Esophagus squamous epithelium (tissue), 5 donors: ENCODE measurements around the gene DLEC1. TPM values are rescaled to one million over a fixed set of nuclear protein-coding genes. Genes with fewer than 3 reads are reported as not detected.
"Not testable (repeated sequence)": the region's sequence is repeated elsewhere in the genome, so short reads cannot be mapped to it uniquely, and the experiment has no call there.

ENCODE experiments used
- DNase-seq: peaks from one replicate; lab custom pipeline; 2025; lab: John Stamatoyannopoulos, UW
- H3K27ac ChIP-seq, 4 donors: fragments of 200-600 bp; sonication (generic); one replicate each; pipeline ENCODE4 v1.5.1; 2016 to 2019; ENCODE audit warnings: mild to moderate bottlenecking in 1 of 4
- H3K27me3 ChIP-seq, 4 donors: fragments of 200-600 bp; sonication (generic); 1 replicate in 3 of 4; 2 replicates in 1 of 4; pipeline versions ENCODE4 v1.5.1 to v1.6.0; 2017 to 2021; ENCODE audit warnings: antibody characterized with exemption in 1 of 4
- H3K36me3 ChIP-seq, 3 donors: fragments of 200-600 bp; sonication (generic); one replicate each; pipeline ENCODE4 v1.5.1; 2016 to 2019
- H3K4me1 ChIP-seq, 3 donors: fragments of 200-600 bp; sonication (generic); one replicate each; pipeline ENCODE4 v1.5.1; 2017 to 2019
- H3K4me3 ChIP-seq, 4 donors: fragments of 200-600 bp; sonication (generic); 1 replicate in 3 of 4; 2 replicates in 1 of 4; pipeline ENCODE4 v1.5.1; 2016 to 2019; ENCODE audit warnings: mild to moderate bottlenecking in 2 of 4, moderate library complexity in 1 of 4
- H3K9me3 ChIP-seq, 3 donors: fragments of 200-600 bp; sonication (generic); one replicate each; pipeline ENCODE4 v1.5.1; 2016 to 2019
- CTCF ChIP-seq, 6 experiments: fragments of 450-650 bp in 4 of 6; fragments of 200-600 bp in 2 of 6; sonication (generic) in 2 of 6; IDR thresholded peaks; one replicate each; pipeline ENCODE4 v1.5.1; 2016 to 2019; ENCODE audit warnings: antibody characterized with exemption in 6 of 6, mild to moderate bottlenecking in 4 of 6, moderate library complexity in 4 of 6
- POLR2A ChIP-seq, 4 donors: fragments of 450-650 bp; IDR thresholded peaks; one replicate each; pipeline ENCODE4 v1.6.1; 2017; ENCODE audit warnings: antibody characterized with exemption in 4 of 4, mild to moderate bottlenecking in 4 of 4, moderate library complexity in 3 of 4
- WGBS, 2 donors: methylation state at CpG; one replicate each; pipeline ENCODE4 v1.1.5; 2018; 5-methylcytosine and 5-hydroxymethylcytosine counted together
- intact Hi-C: fragments of 100-400 bp; cut with DNase I; formaldehyde crosslinking; loops from one replicate; pipeline ENCODE4 v1.15.0; 2022
- total RNA-seq, 4 donors: library from RNA; depleted of rRNA; stranded (reverse); fragments of >200 nt; gene quantifications; one replicate each; pipeline ENCODE4 v1.1.0, GENCODE V29; 2016
- donor health status: DM: yes; HTN: yes; CAD: no.

The DLEC1 gene
- total RNA-seq, 4 donors from 2014 or later: 0.19 TPM; not detected in 3

- H3K36me3 ChIP-seq: no peaks in the 10 kb centered on the region
- no peak overlapping the region for H3K4me3 ChIP-seq
- peaks cover 0 to 3% (median 0%) of the 10 kb centered on the region in 3 donors for H3K4me1 ChIP-seq
- H3K27ac ChIP-seq: no peak overlapping the region
- intact Hi-C loops: no loop called here
- TF ChIP-seq CTCF (IDR thresholded peaks at IDR 0.05) (no peak), POLR2A (IDR thresholded peaks at IDR 0.05) (no peak)
- no peak for DNase-seq
- no peaks in the 10 kb centered on the region for H3K9me3 ChIP-seq
- no peaks in the 10 kb centered on the region for H3K27me3 ChIP-seq
- WGBS, 2 donors: 56 to 73% methylated on average over 2 to 3 of the region's 3 CpGs
Measured at GRCh38 chr3:38054499-38055001, 15.5 kb downstream of the DLEC1 start.

GRCh38 chr3:38059148-38059547 lies 20.1 kb downstream of the DLEC1 start:
- Histone ChIP-seq H3K9me3 (no peaks in the 10 kb centered on the region), H3K4me3 (no peak overlapping the region), H3K36me3 (no peaks in the 10 kb centered on the region), H3K27ac (no peak overlapping the region), H3K4me1 (peaks cover 0 to 4% (median 0%) of the 10 kb centered on the region in 3 donors), H3K27me3 (no peaks in the 10 kb centered on the region)
- no peak for DNase-seq
- TF ChIP-seq POLR2A (IDR thresholded peaks at IDR 0.05) (no peak), CTCF (IDR thresholded peaks at IDR 0.05) (no peak)
- 100% methylated on average over 1 of the region's 2 CpGs; no CpG with 5 or more reads in 1 of the 2 donors for WGBS, 2 donors
- intact Hi-C loops: no loop called here

GRCh38 chr3:38059591-38059990 lies 20.6 kb downstream of the DLEC1 start:
- Histone ChIP-seq H3K27me3 (no peaks in the 10 kb centered on the region), H3K9me3 (no peaks in the 10 kb centered on the region), H3K36me3 (no peaks in the 10 kb centered on the region), H3K4me3 (no peak overlapping the region), H3K4me1 (peaks cover 0 to 4% (median 0%) of the 10 kb centered on the region in 3 donors), H3K27ac (no peak overlapping the region)
- WGBS, 2 donors: 81 to 90% methylated on average over 7 of the region's 7 CpGs
- TF ChIP-seq POLR2A (IDR thresholded peaks at IDR 0.05) (no peak), CTCF (IDR thresholded peaks at IDR 0.05) (no peak)
- intact Hi-C loops: no loop called here
- DNase-seq: no peak

- Histone ChIP-seq H3K4me1 (peaks cover 0 to 4% (median 0%) of the 10 kb centered on the region in 3 donors), H3K4me3 (no peak overlapping the region), H3K36me3 (no peaks in the 10 kb centered on the region), H3K27me3 (no peaks in the 10 kb centered on the region), H3K9me3 (no peaks in the 10 kb centered on the region), H3K27ac (no peak overlapping the region)
- intact Hi-C loops: no loop called here
- TF ChIP-seq CTCF (IDR thresholded peaks at IDR 0.05) (no peak), POLR2A (IDR thresholded peaks at IDR 0.05) (no peak)
- 56 to 75% methylated on average over 2 of the region's 2 CpGs for WGBS, 2 donors
- no peak for DNase-seq
Measured at GRCh38 chr3:38062809-38063208, 23.8 kb downstream of the DLEC1 start.

GRCh38 chr3:38064453-38064852 lies 25.4 kb downstream of the DLEC1 start:
- H3K4me1 ChIP-seq, H3K27me3 ChIP-seq, H3K4me3 ChIP-seq, H3K36me3 ChIP-seq, DNase-seq, intact Hi-C loops, H3K27ac ChIP-seq, H3K9me3 ChIP-seq: not testable (repeated sequence)
- 95% methylated on average over 3 of the region's 32 CpGs; no CpG with 5 or more reads in 1 of the 2 donors for WGBS, 2 donors
